SH-SY5Y (cell line): Measurements from ENCODE around the gene TMEM183A.

Experiments used
- GATA2 ChIP-seq: IDR thresholded peaks from 2 replicates; pipeline ENCODE4 v1.6.1; 2011; ENCODE audit warnings: mild to moderate bottlenecking, low read depth, low read length
- GATA3 ChIP-seq: IDR thresholded peaks from 2 replicates; pipeline ENCODE4 v1.6.1; 2011; ENCODE audit warnings: low read depth, mild to moderate bottlenecking, low read length, moderate library complexity

DNA sequence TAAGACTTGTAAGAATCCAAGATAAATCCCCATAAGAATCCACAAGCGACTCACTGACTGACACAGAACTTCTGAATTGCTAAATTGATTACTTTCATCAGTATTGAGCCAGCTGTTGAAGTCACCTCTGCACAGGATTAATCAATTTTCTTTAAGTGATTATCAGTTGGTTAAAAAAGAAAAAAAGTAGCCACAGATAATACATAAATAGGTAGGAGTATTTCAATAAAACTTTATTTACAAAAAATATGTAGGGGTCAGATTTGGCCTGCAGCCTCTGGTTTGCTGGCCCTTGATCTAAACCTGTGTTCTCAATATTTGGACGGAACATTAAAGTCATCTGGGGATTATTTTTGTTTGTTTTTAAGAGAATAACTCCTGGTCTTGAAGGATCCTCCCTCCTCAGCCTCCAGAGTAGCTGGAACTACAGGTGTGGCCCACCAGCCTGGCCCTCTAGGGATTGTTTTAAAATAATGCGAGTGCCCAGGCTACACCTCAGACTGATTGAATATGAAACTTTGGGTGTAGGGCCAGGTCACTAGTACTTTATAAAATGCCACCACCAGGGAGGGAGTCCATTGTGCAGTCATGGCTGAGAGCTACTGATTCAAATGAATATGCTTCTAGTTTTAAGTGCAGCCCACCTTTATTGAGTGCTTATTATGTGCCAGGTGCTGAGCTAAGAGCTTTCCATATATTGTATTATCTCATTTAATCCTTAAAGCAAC lies 6.8 kb upstream of the TMEM183A start:
- TF ChIP-seq GATA3 (no peak), GATA2 (no peak)
